ENCODE data around the gene RALGAPB. TPM values are rescaled to one million over a fixed set of nuclear protein-coding genes. Genes with fewer than 3 reads are reported as not detected.

The RALGAPB gene
- total and polyA plus RNA-seq, 2 of the 13 experiments (the other 11 are each of a cell fraction or from before 2014, with no cell fraction given): 17.6 to 30.6 TPM

- DNase-seq (ENCODE audit: low spot score) (no peak), FAIRE-seq (no peak), ATAC-seq (no peak)
- 96% methylated on average over 2 of the region's 2 CpGs for WGBS (ENCODE audit: low lambda C conversion rate)
- Histone ChIP-seq H3K4me2 (ENCODE audit: low read depth, low read length) (no peak overlapping the region), H3K79me2 (ENCODE audit: insufficient read depth, low read length) (no peaks in the 10 kb centered on the region), H3K9me3 (ENCODE audit: low read length) (no peaks in the 10 kb centered on the region), H3K27me3 (ENCODE audit: control insufficient read depth in 1 of 2, insufficient read depth in 2 of 2, low read length in 2 of 2) (no peaks in the 10 kb centered on the region), H3K27ac (ENCODE audit: extremely low read length, insufficient read depth, low read length) (no peak overlapping the region), H3K4me3 (replicated peaks in 1 of 3; ENCODE audit: insufficient read depth in 1 of 3, low read depth in 2 of 3, low read length in 3 of 3) (no peak overlapping the region), H3K9ac (ENCODE audit: insufficient read depth, low read depth, low read length) (no peak overlapping the region), H4K20me1 (ENCODE audit: insufficient read depth, low read length) (no peaks in the 10 kb centered on the region), H3K4me1 (ENCODE audit: insufficient read depth, low read length) (no peaks in the 10 kb centered on the region), H2AFZ (ENCODE audit: low read length) (no peak overlapping the region), H3K36me3 (replicated peaks in 1 of 2; ENCODE audit: control insufficient read depth in 1 of 2, insufficient read depth in 2 of 2, low read length in 2 of 2) (peaks cover 36 to 84% of the 10 kb centered on the region in 2 experiments)
- no TSS peak for BruUV-seq (replicated peaks)
- CTCF ChIA-PET (ENCODE audit: low intra/inter-chr PET ratio, low total read pairs): no interaction called here
- TF ChIP-seq KLF13 (CRISPR knock-in tag; IDR thresholded peaks at IDR 0.05) (no peak), FOXK2 (IDR thresholded peaks at IDR 0.05) (no peak), JUND (CRISPR knock-in tag; IDR thresholded peaks at IDR 0.05) (no peak), RFX1 (IDR thresholded peaks at IDR 0.05) (no peak), ZNF501 (CRISPR knock-in tag; IDR thresholded peaks at IDR 0.05) (no peak), REXO4 (CRISPR knock-in tag; IDR thresholded peaks at IDR 0.05; ENCODE audit: borderline replicate concordance) (no peak), ZNF205 (CRISPR knock-in tag; IDR thresholded peaks at IDR 0.05) (no peak)
- TF ChIP-seq, protein P1, sequence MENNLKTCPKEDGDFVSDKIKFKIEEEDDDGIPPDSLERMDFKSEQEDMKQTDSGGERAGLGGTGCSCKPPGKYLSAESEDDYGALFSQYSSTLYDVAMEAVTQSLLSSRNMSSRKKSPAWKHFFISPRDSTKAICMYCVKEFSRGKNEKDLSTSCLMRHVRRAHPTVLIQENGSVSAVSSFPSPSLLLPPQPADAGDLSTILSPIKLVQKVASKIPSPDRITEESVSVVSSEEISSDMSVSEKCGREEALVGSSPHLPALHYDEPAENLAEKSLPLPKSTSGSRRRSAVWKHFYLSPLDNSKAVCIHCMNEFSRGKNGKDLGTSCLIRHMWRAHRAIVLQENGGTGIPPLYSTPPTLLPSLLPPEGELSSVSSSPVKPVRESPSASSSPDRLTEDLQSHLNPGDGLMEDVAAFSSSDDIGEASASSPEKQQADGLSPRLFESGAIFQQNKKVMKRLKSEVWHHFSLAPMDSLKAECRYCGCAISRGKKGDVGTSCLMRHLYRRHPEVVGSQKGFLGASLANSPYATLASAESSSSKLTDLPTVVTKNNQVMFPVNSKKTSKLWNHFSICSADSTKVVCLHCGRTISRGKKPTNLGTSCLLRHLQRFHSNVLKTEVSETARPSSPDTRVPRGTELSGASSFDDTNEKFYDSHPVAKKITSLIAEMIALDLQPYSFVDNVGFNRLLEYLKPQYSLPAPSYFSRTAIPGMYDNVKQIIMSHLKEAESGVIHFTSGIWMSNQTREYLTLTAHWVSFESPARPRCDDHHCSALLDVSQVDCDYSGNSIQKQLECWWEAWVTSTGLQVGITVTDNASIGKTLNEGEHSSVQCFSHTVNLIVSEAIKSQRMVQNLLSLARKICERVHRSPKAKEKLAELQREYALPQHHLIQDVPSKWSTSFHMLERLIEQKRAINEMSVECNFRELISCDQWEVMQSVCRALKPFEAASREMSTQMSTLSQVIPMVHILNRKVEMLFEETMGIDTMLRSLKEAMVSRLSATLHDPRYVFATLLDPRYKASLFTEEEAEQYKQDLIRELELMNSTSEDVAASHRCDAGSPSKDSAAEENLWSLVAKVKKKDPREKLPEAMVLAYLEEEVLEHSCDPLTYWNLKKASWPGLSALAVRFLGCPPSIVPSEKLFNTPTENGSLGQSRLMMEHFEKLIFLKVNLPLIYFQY (CRISPR knock-in tag; IDR thresholded peaks at IDR 0.05; ENCODE audit: borderline replicate concordance): no peak
- POLR2A ChIA-PET: no interaction called here
- intact Hi-C loops (cut with micrococcal nuclease; ENCODE audit: unreplicated experiment) (no loop called here), in situ Hi-C loops (cut with HindIII; ENCODE audit: extremely low pct_ligation_motif_present, low pct_unique_long_range_greater_than_20kb) (no loop called here)
These were observed 66.1 kb downstream of the RALGAPB start for GRCh38 chr20:38538789-38539188.
